DMS153 treated with DMSO at 0.1 percent for 48 hours (cell line): ENCODE results near the gene LBR.
"Not testable (repeated sequence)": the region's sequence is repeated elsewhere in the genome, so short reads cannot be mapped to it uniquely, and the experiment has no call there.

ENCODE experiments used
- DNase-seq: peaks from one replicate; lab custom pipeline; 2025; ENCODE audit not compliant: unreplicated experiment; lab: John Stamatoyannopoulos, UW

The LBR gene

GRCh38 chr1:225386860-225387259 is 41.0 kb downstream of the LBR start:
- not testable (repeated sequence) for DNase-seq

GRCh38 chr1:225380691-225381090 is 47.1 kb downstream of the LBR start:
- no peak for DNase-seq

GRCh38 chr1:225378880-225379279 is 49.0 kb downstream of the LBR start:
- DNase-seq: no peak

- DNase-seq: no peak
Observed at GRCh38 chr1:225374996-225375395, 52.8 kb downstream of the LBR start.

- no peak for DNase-seq
Observed at GRCh38 chr1:225373155-225373554, 54.7 kb downstream of the LBR start.

GRCh38 chr1:225371366-225372010 is 56.4 kb downstream of the LBR start:
- no peak for DNase-seq

GRCh38 chr1:225368036-225368552 is 59.7 kb downstream of the LBR start:
- no peak for DNase-seq

- DNase-seq: no peak
Observed at GRCh38 chr1:225366552-225366951, 61.3 kb downstream of the LBR start.

GRCh38 chr1:225366018-225366417 is 61.8 kb downstream of the LBR start:
- no peak for DNase-seq

- DNase-seq: no peak
Observed at GRCh38 chr1:225364439-225364838, 63.4 kb downstream of the LBR start.

- no peak for DNase-seq
Observed at GRCh38 chr1:225362805-225363204, 65.0 kb downstream of the LBR start.

- DNase-seq: no peak
Observed at GRCh38 chr1:225361176-225361575, 66.7 kb downstream of the LBR start.

- no peak for DNase-seq
Observed at GRCh38 chr1:225360119-225360518, 67.7 kb downstream of the LBR start.

GRCh38 chr1:225355863-225356262 is 72.0 kb downstream of the LBR start:
- DNase-seq: no peak

- no peak for DNase-seq
Observed at GRCh38 chr1:225354906-225355305, 72.9 kb downstream of the LBR start.
